HG03432 (cell line): ENCODE measurements around the gene C10orf105.

Experiments
- ATAC-seq: cut with Tn5 transposase; IDR thresholded peaks from one replicate; pipeline ENCODE4 v1.9.1; 2021; ENCODE audit warnings: mild to moderate bottlenecking, moderate library complexity; ENCODE audit not compliant: unreplicated experiment

C10orf105 gene

DNA sequence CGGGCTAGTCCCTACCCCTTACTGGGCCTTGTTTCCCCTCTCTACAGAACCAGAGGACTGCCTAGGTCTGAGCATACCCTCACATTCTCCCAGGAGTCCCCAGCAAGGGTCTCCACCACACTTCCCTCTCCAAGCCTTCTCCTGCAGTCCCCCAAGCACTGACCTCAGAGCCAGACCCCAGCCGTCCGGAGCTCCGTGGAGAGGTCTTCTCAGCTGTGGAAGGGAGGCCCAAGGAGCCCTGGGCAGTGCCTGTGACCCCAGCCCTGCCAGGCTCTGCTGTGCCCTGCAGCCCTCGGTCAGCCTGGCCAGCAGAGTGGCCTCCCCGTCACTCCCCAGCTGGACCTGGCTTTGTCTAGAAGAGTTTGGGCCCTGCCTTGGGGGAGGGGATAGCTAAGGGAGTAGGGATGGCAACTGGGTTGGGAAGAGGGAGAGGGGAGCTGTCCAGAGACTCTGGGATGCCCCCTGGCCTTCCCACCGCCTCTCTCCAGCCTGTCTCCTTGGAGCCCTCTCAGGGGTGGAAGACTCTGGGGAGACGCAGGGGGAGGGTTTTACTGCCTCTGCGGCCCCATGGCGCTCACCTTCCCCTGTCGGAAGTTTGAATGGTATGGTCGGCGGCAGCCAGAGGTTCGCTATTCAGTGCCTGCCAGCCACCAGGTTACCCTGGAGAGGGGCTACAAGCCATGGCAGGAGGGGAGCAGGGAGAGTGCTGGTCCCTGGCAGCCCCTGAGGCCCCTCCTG is at the start of gene C10orf105:
Gene C10orf105, minus strand, starts transcription at position 315 of the 738 bp plus-strand sequence. CDS start 3,441 bp downstream, outside the sequence.
- no peak for ATAC-seq

- no peak for ATAC-seq
Observed at GRCh38 chr10:71767420-71768035, 48.0 kb upstream of the C10orf105 start.

DNA sequence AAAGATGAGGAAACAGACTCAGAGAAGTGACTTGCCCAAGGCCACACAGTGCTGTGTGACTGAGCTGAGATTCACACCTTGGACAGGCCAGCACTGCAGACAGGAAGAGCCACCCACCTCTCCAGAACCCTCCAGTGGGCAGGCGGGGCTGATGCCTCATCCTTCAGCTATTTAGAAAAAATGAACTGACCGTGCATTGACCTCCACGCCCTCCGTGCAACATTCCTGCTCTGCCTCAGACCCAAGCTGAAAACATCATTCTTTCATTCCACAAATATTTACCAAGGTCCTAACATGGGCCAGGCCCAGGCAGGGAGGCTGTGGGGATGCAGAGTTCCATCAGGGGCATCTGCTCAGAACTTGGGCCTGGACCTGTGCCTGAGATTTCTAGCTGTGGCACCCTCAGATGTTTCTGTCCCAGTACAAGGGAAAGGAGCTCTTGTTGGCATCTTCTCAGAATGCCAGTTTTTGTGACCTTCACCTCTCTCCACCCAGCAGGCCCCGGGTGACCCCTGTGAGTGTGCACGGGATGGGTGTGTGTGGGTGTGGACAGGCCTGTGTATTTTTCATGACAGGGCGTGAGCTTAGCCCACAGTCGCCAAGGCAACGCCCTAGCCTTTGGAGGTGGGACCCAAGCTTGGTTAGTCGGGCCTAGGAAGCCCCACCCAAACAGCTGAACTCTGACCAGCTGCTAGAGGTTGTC is 47.3 kb upstream of the C10orf105 start:
- ATAC-seq: no peak

GRCh38 chr10:71765906-71766716 is 46.5 kb upstream of the C10orf105 start:
- ATAC-seq: no peak

- no peak for ATAC-seq
Observed at GRCh38 chr10:71765176-71765904, 45.8 kb upstream of the C10orf105 start.

GRCh38 chr10:71763352-71764127 is 44.0 kb upstream of the C10orf105 start:
- no peak for ATAC-seq

DNA sequence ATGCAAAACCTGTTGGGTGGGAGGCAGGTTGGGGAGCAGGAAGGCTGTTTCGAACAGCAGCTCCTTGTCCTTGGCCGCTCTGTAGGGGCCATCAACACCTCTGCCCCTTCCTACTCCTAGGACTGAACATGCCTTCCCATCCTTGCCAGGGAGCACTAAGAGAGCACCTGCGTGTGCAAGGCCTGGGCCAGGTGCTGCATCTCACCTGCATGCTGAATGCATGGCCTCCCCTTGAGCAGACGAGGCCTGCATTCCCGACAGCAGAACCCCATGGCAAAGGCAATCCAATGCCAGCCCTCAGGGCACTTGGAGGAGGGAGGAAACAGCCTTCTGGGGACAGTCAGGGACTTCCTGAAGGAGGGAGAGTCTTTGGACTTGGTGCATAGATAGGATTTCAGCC is 42.7 kb upstream of the C10orf105 start:
- ATAC-seq: no peak

GRCh38 chr10:71761541-71762113 is 42.0 kb upstream of the C10orf105 start:
- ATAC-seq: no peak

GRCh38 chr10:71761105-71761511 is 41.5 kb upstream of the C10orf105 start:
- ATAC-seq: no peak

DNA sequence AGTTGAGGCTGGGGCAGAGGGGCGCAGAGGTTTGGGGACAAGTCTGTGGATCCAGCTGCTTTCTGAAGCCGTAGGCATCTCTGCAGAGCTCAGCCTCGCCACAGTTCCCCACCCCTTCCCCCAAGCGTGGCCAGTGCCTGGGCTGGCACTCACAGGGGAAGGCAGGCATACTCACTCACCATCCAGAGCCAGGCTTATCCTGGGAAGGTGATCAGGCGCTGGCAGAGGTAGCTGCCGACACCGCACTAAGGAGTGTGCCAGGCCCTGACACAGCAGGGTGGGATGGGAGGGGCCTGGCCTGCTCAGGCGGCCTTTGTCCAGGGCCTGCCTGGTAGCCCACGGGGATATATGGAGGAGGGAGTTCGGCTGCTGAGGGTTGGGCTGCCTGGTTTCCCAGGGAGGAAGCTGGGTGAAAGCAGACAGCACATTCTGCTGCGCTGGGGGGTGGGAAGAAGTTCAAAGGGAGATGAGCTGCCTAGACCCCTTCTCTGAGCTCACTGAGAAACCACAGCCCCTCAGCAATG is 37.9 kb upstream of the C10orf105 start:
- no peak for ATAC-seq

DNA sequence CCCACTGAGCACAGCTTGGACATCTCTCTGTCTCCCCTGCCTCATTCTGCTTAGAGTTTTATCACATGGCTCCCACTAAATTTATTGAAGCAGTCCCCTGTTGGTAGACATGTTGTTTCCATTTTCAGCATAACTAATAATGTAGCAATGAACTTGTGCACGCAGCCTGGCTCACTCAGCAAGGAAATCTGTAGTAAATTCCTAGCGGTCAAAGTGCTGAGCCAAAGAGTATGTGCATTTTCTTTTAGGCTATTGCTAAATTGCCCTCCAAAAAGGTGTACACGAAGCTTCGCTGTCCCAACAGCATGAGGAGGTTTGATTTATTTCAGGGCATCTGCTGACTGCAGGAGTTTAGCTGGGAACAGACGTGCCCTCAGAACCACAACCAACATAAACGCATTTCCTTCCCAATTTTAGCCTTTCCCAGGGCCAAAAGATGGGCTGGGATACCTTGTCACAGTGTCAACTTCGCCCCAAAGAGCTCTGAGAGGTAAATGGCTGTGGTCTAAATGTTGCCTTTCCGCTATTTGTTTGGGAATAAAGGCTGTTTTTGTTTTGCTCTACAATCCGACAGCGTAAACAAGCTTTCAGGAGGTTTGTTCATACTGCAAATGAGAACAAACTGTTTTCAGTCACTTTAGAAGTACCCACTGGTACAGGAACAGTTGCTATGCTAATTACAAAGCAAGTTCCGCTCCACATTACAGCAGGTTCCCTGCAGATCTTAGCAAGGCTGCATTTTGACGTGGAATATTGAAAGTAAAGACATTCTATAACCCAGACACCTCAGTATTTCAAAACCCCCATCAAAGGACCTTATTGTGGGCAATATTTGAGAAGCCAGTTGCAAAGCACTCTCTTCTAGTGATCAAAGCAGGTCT is 37.0 kb upstream of the C10orf105 start:
- ATAC-seq: no peak

GRCh38 chr10:71755179-71755879 is 35.8 kb upstream of the C10orf105 start:
- ATAC-seq: no peak

- ATAC-seq: no peak
Observed at GRCh38 chr10:71754562-71754961, 35.0 kb upstream of the C10orf105 start.

GRCh38 chr10:71753960-71754505 is 34.5 kb upstream of the C10orf105 start:
- no peak for ATAC-seq

DNA sequence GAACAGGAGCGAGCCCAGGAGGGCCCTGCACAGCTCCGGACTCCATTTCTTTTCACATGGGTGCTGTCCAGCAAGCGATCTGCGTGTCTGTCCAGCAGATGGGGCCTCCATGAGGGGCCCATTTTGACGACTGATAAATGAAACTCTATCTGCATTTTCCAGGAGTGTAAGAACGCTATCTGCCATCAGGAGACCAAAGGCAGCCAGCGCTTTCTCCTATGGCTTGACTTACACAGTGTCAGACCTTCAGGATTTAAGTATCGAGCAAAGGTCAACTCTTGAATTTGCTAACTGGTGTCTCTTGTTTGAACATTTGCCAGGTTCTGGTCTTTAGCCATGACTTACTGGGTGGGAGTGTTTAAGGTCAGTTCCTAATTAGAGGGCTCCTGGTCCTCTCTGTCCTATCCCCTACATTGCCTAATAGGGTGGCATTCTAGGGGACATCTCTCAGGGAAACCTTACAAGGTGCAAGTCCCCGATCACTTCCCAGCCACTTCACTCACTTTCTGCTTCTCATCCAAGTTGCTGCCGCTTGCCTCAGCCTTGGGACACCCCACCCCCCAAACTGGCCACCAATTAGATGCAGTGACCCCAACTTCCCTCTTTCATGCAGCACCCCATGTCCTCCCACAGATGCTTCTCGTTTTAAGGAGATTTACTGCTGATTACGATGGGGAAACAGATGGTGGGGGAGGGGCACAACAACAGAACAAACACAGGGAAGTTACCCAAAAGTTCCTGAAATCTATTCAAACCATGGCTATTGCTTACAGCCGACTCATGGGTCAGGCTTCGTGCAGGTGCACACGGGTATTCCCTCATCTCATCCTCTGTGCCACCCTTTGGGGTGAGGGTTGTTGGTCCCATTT is 33.7 kb upstream of the C10orf105 start:
- ATAC-seq: no peak

DNA sequence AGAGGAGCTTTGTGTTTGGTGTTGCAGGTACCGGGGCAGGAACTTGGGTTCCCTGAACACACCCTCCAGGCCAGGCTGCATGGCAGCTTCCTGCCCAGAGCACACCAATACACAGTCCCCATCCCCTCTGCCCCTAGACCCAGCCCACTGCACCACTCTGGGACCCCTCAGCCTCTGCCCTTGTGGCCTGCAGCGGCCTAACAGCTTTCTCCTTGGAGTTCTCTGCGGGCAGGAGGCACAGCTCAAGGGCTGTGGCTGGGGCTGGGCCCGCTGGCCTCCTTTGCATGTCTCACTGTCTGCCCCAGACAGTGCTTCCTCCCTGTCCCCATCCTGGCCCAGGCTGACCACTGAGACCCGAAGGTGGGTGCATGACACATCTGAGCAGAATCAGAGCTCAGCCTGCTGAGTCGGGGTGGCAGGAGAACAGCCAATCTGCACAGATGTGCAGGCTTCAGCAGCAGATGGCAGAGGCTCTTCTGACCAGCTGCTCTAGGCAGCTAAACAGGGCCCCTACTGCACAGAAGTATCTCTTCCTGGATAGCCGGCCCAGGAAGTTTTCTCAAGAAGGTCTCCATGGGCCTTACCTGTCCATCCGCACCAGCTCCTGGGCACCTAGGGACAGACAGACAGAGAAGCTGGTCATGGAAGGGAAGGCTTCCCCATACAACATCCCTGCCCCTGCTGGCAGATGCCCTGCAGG is 33.0 kb upstream of the C10orf105 start:
- ATAC-seq: no peak
